Stimulated activated CD4-positive, alpha-beta T cell treated with anti-CD3 and anti-CD28 coated beads, TNF-alpha, amount 100 ng/mL, for 4 hours (primary cell): ENCODE measurements around the gene NHS.

Experiments used
- DNase-seq, 3 experiments: peaks; one replicate each; pipeline ENCODE4 v3.0.0-alpha.2; 2020; ENCODE audit warnings: low read depth in 3 of 3

Gene NHS

GRCh38 chrX:17670874-17671273, 295.9 kb downstream of the NHS start:
- no peak for DNase-seq

GRCh38 chrX:17674601-17675000, 299.6 kb downstream of the NHS start:
- DNase-seq, result no peak

GRCh38 chrX:17679261-17679660, 304.3 kb downstream of the NHS start:
- no peak for DNase-seq

- no peak for DNase-seq
Observed at GRCh38 chrX:17679820-17680219, 304.8 kb downstream of the NHS start.

- DNase-seq, result no peak
Observed at GRCh38 chrX:17680732-17681413, 305.9 kb downstream of the NHS start.

- DNase-seq, result no peak
Observed at GRCh38 chrX:17682259-17682658, 307.3 kb downstream of the NHS start.

- no peak for DNase-seq
Observed at GRCh38 chrX:17685026-17685425, 310.0 kb downstream of the NHS start.

- DNase-seq, result no peak
Observed at GRCh38 chrX:17687648-17688047, 312.6 kb downstream of the NHS start.

- DNase-seq, result peak in 2 of 3 experiments; percentile 1 to 17
Observed at GRCh38 chrX:17689971-17690409, 315.0 kb downstream of the NHS start.

- no peak for DNase-seq
Observed at GRCh38 chrX:17692709-17693346, 317.8 kb downstream of the NHS start.

- no peak for DNase-seq
Observed at GRCh38 chrX:17697191-17697590, 322.2 kb downstream of the NHS start.

GRCh38 chrX:17700976-17701375, 326.0 kb downstream of the NHS start:
- no peak for DNase-seq

- no peak for DNase-seq
Observed at GRCh38 chrX:17703201-17703600, 328.2 kb downstream of the NHS start.

- DNase-seq, result no peak
Observed at GRCh38 chrX:17705211-17705610, 330.2 kb downstream of the NHS start.

GRCh38 chrX:17706676-17707075, 331.7 kb downstream of the NHS start:
- DNase-seq, result no peak

- no peak for DNase-seq
Observed at GRCh38 chrX:17707731-17708130, 332.7 kb downstream of the NHS start.

- DNase-seq, result no peak
Observed at GRCh38 chrX:17710871-17711301, 335.9 kb downstream of the NHS start.

GRCh38 chrX:17713288-17713687, 338.3 kb downstream of the NHS start:
- DNase-seq, result no peak

- DNase-seq, result no peak
Observed at GRCh38 chrX:17718649-17719165, 343.7 kb downstream of the NHS start.

GRCh38 chrX:17719711-17720110, 344.7 kb downstream of the NHS start:
- DNase-seq, result no peak

- no peak for DNase-seq
Observed at GRCh38 chrX:17721715-17722114, 346.7 kb downstream of the NHS start.

GRCh38 chrX:17725181-17725580, 350.2 kb downstream of the NHS start:
- DNase-seq, result no peak

GRCh38 chrX:17732138-17732783, 357.3 kb downstream of the NHS start:
- DNase-seq, result no peak
